ENCODE data around the gene NPAS3.

DNA sequence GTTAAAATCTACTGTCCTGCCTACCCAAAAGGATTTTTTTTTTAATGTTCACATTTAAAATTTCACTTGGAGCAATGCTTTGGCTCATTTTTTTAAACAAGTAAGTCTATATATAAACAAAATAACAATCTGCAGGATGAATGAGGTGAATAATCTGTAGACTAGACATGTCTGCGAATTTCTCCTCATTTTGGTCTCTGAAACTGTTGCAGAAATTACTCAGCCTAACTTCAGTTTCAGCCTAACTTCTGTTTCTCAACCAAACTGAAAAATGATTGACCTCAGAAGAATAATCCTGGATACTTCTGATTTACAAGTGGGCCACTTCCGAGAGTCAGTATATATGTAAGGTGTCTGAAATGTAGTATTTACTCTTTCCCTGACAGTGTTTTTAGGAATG lies 39.8 kb upstream of the NPAS3 start:
- TF ChIP-seq, protein P1, sequence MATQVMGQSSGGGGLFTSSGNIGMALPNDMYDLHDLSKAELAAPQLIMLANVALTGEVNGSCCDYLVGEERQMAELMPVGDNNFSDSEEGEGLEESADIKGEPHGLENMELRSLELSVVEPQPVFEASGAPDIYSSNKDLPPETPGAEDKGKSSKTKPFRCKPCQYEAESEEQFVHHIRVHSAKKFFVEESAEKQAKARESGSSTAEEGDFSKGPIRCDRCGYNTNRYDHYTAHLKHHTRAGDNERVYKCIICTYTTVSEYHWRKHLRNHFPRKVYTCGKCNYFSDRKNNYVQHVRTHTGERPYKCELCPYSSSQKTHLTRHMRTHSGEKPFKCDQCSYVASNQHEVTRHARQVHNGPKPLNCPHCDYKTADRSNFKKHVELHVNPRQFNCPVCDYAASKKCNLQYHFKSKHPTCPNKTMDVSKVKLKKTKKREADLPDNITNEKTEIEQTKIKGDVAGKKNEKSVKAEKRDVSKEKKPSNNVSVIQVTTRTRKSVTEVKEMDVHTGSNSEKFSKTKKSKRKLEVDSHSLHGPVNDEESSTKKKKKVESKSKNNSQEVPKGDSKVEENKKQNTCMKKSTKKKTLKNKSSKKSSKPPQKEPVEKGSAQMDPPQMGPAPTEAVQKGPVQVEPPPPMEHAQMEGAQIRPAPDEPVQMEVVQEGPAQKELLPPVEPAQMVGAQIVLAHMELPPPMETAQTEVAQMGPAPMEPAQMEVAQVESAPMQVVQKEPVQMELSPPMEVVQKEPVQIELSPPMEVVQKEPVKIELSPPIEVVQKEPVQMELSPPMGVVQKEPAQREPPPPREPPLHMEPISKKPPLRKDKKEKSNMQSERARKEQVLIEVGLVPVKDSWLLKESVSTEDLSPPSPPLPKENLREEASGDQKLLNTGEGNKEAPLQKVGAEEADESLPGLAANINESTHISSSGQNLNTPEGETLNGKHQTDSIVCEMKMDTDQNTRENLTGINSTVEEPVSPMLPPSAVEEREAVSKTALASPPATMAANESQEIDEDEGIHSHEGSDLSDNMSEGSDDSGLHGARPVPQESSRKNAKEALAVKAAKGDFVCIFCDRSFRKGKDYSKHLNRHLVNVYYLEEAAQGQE (IDR thresholded peaks at IDR 0.05; ENCODE audit: insufficient read depth in 1 of 2, low read depth in 2 of 2, low read length in 2 of 2), result no peak
- TF ChIP-seq POLR2AphosphoS5 (IDR thresholded peaks at IDR 0.05; ENCODE audit: low read depth, low read length) (no peak), SIN3A (IDR thresholded peaks at IDR 0.05; ENCODE audit: borderline replicate concordance, insufficient read depth, low read length) (no peak), TAF1 (IDR thresholded peaks at IDR 0.05; ENCODE audit: borderline replicate concordance, insufficient read depth, low read length) (no peak), FOXP2 (optimal IDR thresholded peaks at IDR 0.05; ENCODE audit: borderline replicate concordance, extremely low read depth, extremely low read length, insufficient read depth) (no peak)

Data from PFSK-1 (cell line).